Osteoblast (primary cell): Measurements from ENCODE around the gene HTR5A. TPM values are rescaled to one million over a fixed set of nuclear protein-coding genes. Genes with fewer than 3 reads are reported as not detected.

ENCODE experiments used
- DNase-seq: peaks from one replicate; pipeline ENCODE4 v3.0.0; 2011; ENCODE audit warnings: low spot score, mixed read lengths; ENCODE audit not compliant: insufficient read length; ENCODE audit errors: missing footprints
- H2AFZ ChIP-seq: 2 replicates; pipeline ENCODE4 v1.6.0; 2011; ENCODE audit warnings: mild to moderate bottlenecking, low read length
- H3K27ac ChIP-seq: 2 replicates; pipeline ENCODE4 v1.5.1; 2011; ENCODE audit warnings: mild to moderate bottlenecking, low read depth, low read length, moderate library complexity
- H3K27me3 ChIP-seq: 2 replicates; pipeline ENCODE4 v1.6.0; 2012; ENCODE audit warnings: mild to moderate bottlenecking, control low read depth, inconsistent platforms, low read length, moderate library complexity; ENCODE audit not compliant: insufficient read depth
- H3K36me3 ChIP-seq: 2 replicates; pipeline ENCODE4 v1.5.1; 2011; ENCODE audit warnings: mild to moderate bottlenecking, low read length, control low read depth, moderate library complexity; ENCODE audit not compliant: insufficient read depth
- H3K4me1 ChIP-seq: 2 replicates; pipeline ENCODE4 v1.5.1; 2011; ENCODE audit warnings: mild to moderate bottlenecking, low read length, control low read depth, moderate library complexity; ENCODE audit not compliant: insufficient read depth
- H3K4me2 ChIP-seq: 2 replicates; pipeline ENCODE4 v1.6.0; 2011; ENCODE audit warnings: mild to moderate bottlenecking, low read length; ENCODE audit not compliant: insufficient read depth
- H3K4me3 ChIP-seq: fragments of 200-600 bp; sonication (generic); 3 replicates; pipeline ENCODE4 v1.5.1; 2012; ENCODE audit warnings: mild to moderate bottlenecking, low read length, inconsistent platforms; ENCODE audit not compliant: insufficient read depth
- H3K79me2 ChIP-seq: 2 replicates; pipeline ENCODE4 v1.6.0; 2012; ENCODE audit warnings: mild to moderate bottlenecking, low read length, control low read depth, inconsistent platforms; ENCODE audit not compliant: insufficient read depth
- H3K9me3 ChIP-seq: 2 replicates; pipeline ENCODE4 v1.5.1; 2011; ENCODE audit warnings: low read depth, low read length, control low read depth
- H4K20me1 ChIP-seq: 2 replicates; pipeline ENCODE4 v1.6.0; 2012; ENCODE audit warnings: mild to moderate bottlenecking, low read length, control low read depth; ENCODE audit not compliant: insufficient read depth
- total RNA-seq: library from RNA; depleted of rRNA; stranded (reverse); fragments of >200 nt; gene quantifications from 2 replicates; pipeline ENCODE4 v1.2.3, GENCODE V29; 2012
- TF ChIP-seq, protein P1 (sequence below): IDR thresholded peaks from 2 replicates; pipeline ENCODE4 v1.5.1; 2011; ENCODE audit warnings: mild to moderate bottlenecking, low read depth, low read length, moderate library complexity; ENCODE audit errors: extremely low read depth

The HTR5A gene
- total RNA-seq, 1 donor: not detected

GRCh38 chr7:155073922-155074321 is 3.8 kb downstream of the HTR5A start:
- no peak overlapping the region for H3K27ac ChIP-seq
- no peak overlapping the region for H2AFZ ChIP-seq
- no peaks in the 10 kb centered on the region for H4K20me1 ChIP-seq
- H3K4me2 ChIP-seq: no peak overlapping the region
- DNase-seq: no peak
- H3K4me3 ChIP-seq: no peak overlapping the region
- no peaks in the 10 kb centered on the region for H3K4me1 ChIP-seq
- no peaks in the 10 kb centered on the region for H3K36me3 ChIP-seq
- H3K27me3 ChIP-seq: peaks cover 4% of the 10 kb centered on the region
- no peaks in the 10 kb centered on the region for H3K79me2 ChIP-seq
- no peaks in the 10 kb centered on the region for H3K9me3 ChIP-seq
- TF ChIP-seq, protein P1, sequence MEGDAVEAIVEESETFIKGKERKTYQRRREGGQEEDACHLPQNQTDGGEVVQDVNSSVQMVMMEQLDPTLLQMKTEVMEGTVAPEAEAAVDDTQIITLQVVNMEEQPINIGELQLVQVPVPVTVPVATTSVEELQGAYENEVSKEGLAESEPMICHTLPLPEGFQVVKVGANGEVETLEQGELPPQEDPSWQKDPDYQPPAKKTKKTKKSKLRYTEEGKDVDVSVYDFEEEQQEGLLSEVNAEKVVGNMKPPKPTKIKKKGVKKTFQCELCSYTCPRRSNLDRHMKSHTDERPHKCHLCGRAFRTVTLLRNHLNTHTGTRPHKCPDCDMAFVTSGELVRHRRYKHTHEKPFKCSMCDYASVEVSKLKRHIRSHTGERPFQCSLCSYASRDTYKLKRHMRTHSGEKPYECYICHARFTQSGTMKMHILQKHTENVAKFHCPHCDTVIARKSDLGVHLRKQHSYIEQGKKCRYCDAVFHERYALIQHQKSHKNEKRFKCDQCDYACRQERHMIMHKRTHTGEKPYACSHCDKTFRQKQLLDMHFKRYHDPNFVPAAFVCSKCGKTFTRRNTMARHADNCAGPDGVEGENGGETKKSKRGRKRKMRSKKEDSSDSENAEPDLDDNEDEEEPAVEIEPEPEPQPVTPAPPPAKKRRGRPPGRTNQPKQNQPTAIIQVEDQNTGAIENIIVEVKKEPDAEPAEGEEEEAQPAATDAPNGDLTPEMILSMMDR: no peak

- TF ChIP-seq, protein P1: no peak
- Histone ChIP-seq H3K4me2 (no peak overlapping the region), H3K79me2 (no peaks in the 10 kb centered on the region), H3K27ac (no peak overlapping the region), H2AFZ (no peak overlapping the region), H3K9me3 (no peaks in the 10 kb centered on the region), H3K36me3 (no peaks in the 10 kb centered on the region), H4K20me1 (no peaks in the 10 kb centered on the region), H3K4me3 (no peak overlapping the region), H3K27me3 (no peaks in the 10 kb centered on the region), H3K4me1 (no peaks in the 10 kb centered on the region)
- DNase-seq: no peak
Measured at GRCh38 chr7:155084021-155084420, 13.9 kb downstream of the HTR5A start.

DNA sequence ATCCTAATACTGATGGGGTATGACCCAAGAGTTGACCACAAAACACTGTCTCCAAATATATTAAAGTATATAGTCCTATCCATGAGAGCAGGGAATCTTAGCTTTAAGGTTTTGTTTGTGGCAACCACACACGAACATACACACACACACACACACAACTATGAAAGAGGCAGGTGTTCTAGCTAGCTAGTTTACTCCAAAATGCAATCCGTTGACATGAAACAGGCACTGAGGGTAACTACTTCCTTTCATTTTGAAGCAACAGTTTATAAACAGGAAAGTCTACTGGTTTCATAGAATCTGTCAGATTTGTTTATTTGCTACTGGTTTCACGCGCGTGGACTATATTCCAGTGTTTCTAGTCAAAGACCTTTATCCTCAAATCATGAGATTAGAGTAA is 14.8 kb downstream of the HTR5A start:
- Histone ChIP-seq H3K27me3 (no peaks in the 10 kb centered on the region), H3K4me2 (no peak overlapping the region), H2AFZ (no peak overlapping the region), H4K20me1 (no peaks in the 10 kb centered on the region), H3K36me3 (no peaks in the 10 kb centered on the region), H3K79me2 (no peaks in the 10 kb centered on the region), H3K9me3 (no peaks in the 10 kb centered on the region), H3K4me1 (no peaks in the 10 kb centered on the region), H3K27ac (no peak overlapping the region), H3K4me3 (no peak overlapping the region)
- DNase-seq: no peak
- TF ChIP-seq, protein P1: no peak

- Histone ChIP-seq H3K27me3 (no peaks in the 10 kb centered on the region), H3K79me2 (no peaks in the 10 kb centered on the region), H3K4me2 (no peak overlapping the region), H2AFZ (no peak overlapping the region), H4K20me1 (no peaks in the 10 kb centered on the region), H3K27ac (no peak overlapping the region), H3K4me1 (no peaks in the 10 kb centered on the region), H3K4me3 (no peak overlapping the region), H3K9me3 (no peaks in the 10 kb centered on the region), H3K36me3 (no peaks in the 10 kb centered on the region)
- no peak for DNase-seq
- TF ChIP-seq, protein P1: no peak
Measured at GRCh38 chr7:155090684-155091083, 20.6 kb downstream of the HTR5A start.
